SK-N-SH (cell line): ENCODE results near the gene PAPLN. TPM values are rescaled to one million over a fixed set of nuclear protein-coding genes. Genes with fewer than 3 reads are reported as not detected.

Experiments used
- CTCF ChIA-PET: fragments of 300-600, 350-600 bp; formaldehyde crosslinking; extraction: SDS; loops from one replicate; lab custom pipeline; 2021; lab: Yijun Ruan, JAX
- POLR2A ChIA-PET: fragments of 350-600 bp; sonication (Branson Sonifier 250); formaldehyde crosslinking; extraction: SDS; loops from one replicate; lab custom pipeline; 2020; ENCODE audit warnings: antibody characterized with exemption, inconsistent platforms; lab: Yijun Ruan, JAX
- DNase-seq: peaks from one replicate; pipeline ENCODE4 v3.0.0; 2012
- H2AFZ ChIP-seq: fragments of 200-600 bp; sonication (generic); 2 replicates; pipeline ENCODE4 v1.8.1; 2016; ENCODE audit warnings: antibody characterized with exemption, mild to moderate bottlenecking, low read depth
- H3F3A ChIP-seq: fragments of 200-600 bp; sonication (generic); replicated peaks from 2 replicates; pipeline ENCODE3; 2016; ENCODE audit warnings: antibody characterized with exemption, mild to moderate bottlenecking; ENCODE audit not compliant: insufficient read depth
- H3K27ac ChIP-seq, 2 experiments: fragments of 200-500 bp in 1 of 2; fragments of 200-600 bp in 1 of 2; sonication (Bioruptor generic) in 1 of 2; sonication (generic), shearing (Covaris generic) in 1 of 2; 2 replicates each; pipeline versions ENCODE4 v1.5.1 to v1.6.1; 2014 to 2016; ENCODE audit warnings: low read depth in 2 of 2, inconsistent platforms in 1 of 2, low read length in 1 of 2, mild to moderate bottlenecking in 1 of 2, mixed read lengths in 1 of 2
- H3K27me3 ChIP-seq: fragments of 200-600 bp; sonication (generic), shearing (Covaris generic); 2 replicates; pipeline ENCODE4 v1.6.1; 2016; ENCODE audit warnings: mixed run types; ENCODE audit not compliant: insufficient read depth
- H3K36me3 ChIP-seq, 2 experiments: fragments of 200-500 bp in 1 of 2; fragments of 200-600 bp in 1 of 2; sonication (Bioruptor generic) in 1 of 2; sonication (generic) in 1 of 2; replicated peaks in 1 of 2; 2 replicates each; pipeline versions ENCODE3 to v1.5.1; 2014 to 2016; ENCODE audit warnings: low read length in 1 of 2, mild to moderate bottlenecking in 1 of 2; ENCODE audit not compliant: insufficient read depth in 2 of 2, control insufficient read depth in 1 of 2
- H3K4me1 ChIP-seq, 2 experiments: fragments of 200-500 bp in 1 of 2; fragments of 200-600 bp in 1 of 2; sonication (Bioruptor generic) in 1 of 2; sonication (generic), shearing (Covaris generic) in 1 of 2; 2 replicates each; pipeline versions ENCODE4 v1.5.1 to v1.6.1; 2014 to 2016; ENCODE audit warnings: low read depth in 1 of 2, low read length in 1 of 2, mixed run types in 1 of 2; ENCODE audit not compliant: insufficient read depth in 2 of 2, control insufficient read depth in 1 of 2
- H3K4me2 ChIP-seq: fragments of 200-600 bp; sonication (generic), shearing (Covaris generic); 2 replicates; pipeline ENCODE4 v1.6.1; 2017; ENCODE audit warnings: mixed run types
- H3K4me3 ChIP-seq, 2 experiments: fragments of 200-500 bp in 1 of 2; fragments of 200-600 bp in 1 of 2; sonication (Bioruptor generic) in 1 of 2; sonication (generic), shearing (Covaris generic) in 1 of 2; 2 replicates each; pipeline versions ENCODE4 v1.5.1 to v1.8.1; 2014 to 2016; ENCODE audit warnings: low read depth in 2 of 2, inconsistent platforms in 1 of 2, low read length in 1 of 2, mild to moderate bottlenecking in 1 of 2, mixed read lengths in 1 of 2, moderate library complexity in 1 of 2
- H3K79me2 ChIP-seq: fragments of 200-600 bp; sonication (generic); 2 replicates; pipeline ENCODE4 v1.8.1; 2017; ENCODE audit warnings: mild to moderate bottlenecking; ENCODE audit not compliant: insufficient read depth
- H3K9ac ChIP-seq: fragments of 200-600 bp; sonication (generic); 2 replicates; pipeline ENCODE4 v1.6.1; 2017; ENCODE audit warnings: mixed run types
- H3K9me2 ChIP-seq: fragments of 200-600 bp; sonication (generic); 2 replicates; pipeline ENCODE4 v1.6.1; 2017; ENCODE audit warnings: mixed run types
- H3K9me3 ChIP-seq: fragments of 200-600 bp; sonication (generic); 2 replicates; pipeline ENCODE4 v1.6.1; 2017; ENCODE audit warnings: mixed run types, mild to moderate bottlenecking, moderate library complexity
- H4K20me1 ChIP-seq: fragments of 200-600 bp; sonication (generic); 2 replicates; pipeline ENCODE4 v1.6.1; 2017; ENCODE audit warnings: mild to moderate bottlenecking, mixed run types; ENCODE audit not compliant: insufficient read depth
- EP300 ChIP-seq, 2 experiments: IDR thresholded peaks; 2 replicates each; pipeline versions ENCODE4 v1.4.0 to v1.6.1; 2012; ENCODE audit warnings: borderline replicate concordance in 1 of 2, low read depth in 1 of 2, low read length in 1 of 2
- EZH2phosphoT487 ChIP-seq: fragments of 200-600 bp; sonication (generic); IDR thresholded peaks from 2 replicates; pipeline ENCODE4 v1.6.1; 2017; ENCODE audit warnings: low read depth, mixed run types, mild to moderate bottlenecking, antibody characterized with exemption, moderate library complexity, borderline replicate concordance
- FOXJ3 ChIP-seq: sonication (generic); formaldehyde crosslinking; IDR thresholded peaks from 2 replicates; pipeline ENCODE4 v1.5.1; 2020; ENCODE audit warnings: mild to moderate bottlenecking, missing genetic modification reagents
- GATA2 ChIP-seq: sonication (generic); formaldehyde crosslinking; IDR thresholded peaks from 2 replicates; pipeline ENCODE4 v1.5.0; 2020; ENCODE audit warnings: mild to moderate bottlenecking, missing genetic modification reagents
- JUND ChIP-seq: IDR thresholded peaks from 2 replicates; pipeline ENCODE4 v1.4.0; 2012
- MEF2A ChIP-seq: IDR thresholded peaks from 2 replicates; pipeline ENCODE4 v1.4.0; 2012; ENCODE audit warnings: low read depth, borderline replicate concordance
- NFIC ChIP-seq: IDR thresholded peaks from 2 replicates; pipeline ENCODE4 v1.4.0; 2012; ENCODE audit warnings: borderline replicate concordance
- RXRA ChIP-seq: IDR thresholded peaks from 2 replicates; pipeline ENCODE4 v1.4.0; 2012; ENCODE audit warnings: low read depth, mild to moderate bottlenecking, borderline replicate concordance
- TEAD4 ChIP-seq: IDR thresholded peaks from 2 replicates; pipeline ENCODE4 v1.4.0; 2012; ENCODE audit warnings: mild to moderate bottlenecking, borderline replicate concordance; ENCODE audit not compliant: insufficient read depth
- USF2 ChIP-seq: fragments of 150-350 bp; IDR thresholded peaks from 2 replicates; pipeline ENCODE4 v1.6.1; 2017; ENCODE audit warnings: antibody characterized with exemption, low read length, low read depth, borderline replicate concordance
- ZBTB33 ChIP-seq: IDR thresholded peaks from 2 replicates; pipeline ENCODE4 v1.4.0; 2012; ENCODE audit warnings: low read depth, borderline replicate concordance
- WGBS: methylation state at CpG from one replicate; pipeline ENCODE4 v1.1.6; 2017; ENCODE audit warnings: low lambda C conversion rate; 5-methylcytosine and 5-hydroxymethylcytosine counted together
- polyA plus RNA-seq, 3 experiments: library from polyadenylated mRNA; depleted of rRNA; stranded (reverse); fragments of >200 nt; gene quantifications; 2 replicates each; pipeline ENCODE4 v1.2.3, GENCODE V29; 2012

PAPLN gene
- polyA plus RNA-seq, 1 of the 3 experiments (the other 2 are of a cell fraction), result 0.13 TPM

- H3K4me1 ChIP-seq, result no peaks in the 10 kb centered on the region; a peak in 1 of 4 replicates
- no peak for TF ChIP-seq EP300 (IDR thresholded peaks at IDR 0.05; ENCODE audit: borderline replicate concordance in 1 of 2, low read depth in 1 of 2, low read length in 1 of 2)
- no peak for TF ChIP-seq GATA2
- TF ChIP-seq TEAD4, result no peak
- TF ChIP-seq JUND, result no peak
- TF ChIP-seq FOXJ3 (CRISPR knock-in tag), result no peak
- TF ChIP-seq, all 33 proteins: peak for 0
- Histone ChIP-seq H3K9me3 (no peaks in the 10 kb centered on the region), H2AFZ (no peak overlapping the region), H4K20me1 (no peaks in the 10 kb centered on the region), H3F3A (peaks cover 4% of the 10 kb centered on the region), H3K27ac (no peak overlapping the region), H3K9me2 (no peaks in the 10 kb centered on the region), H3K79me2 (no peaks in the 10 kb centered on the region), H3K27me3 (no peaks in the 10 kb centered on the region), H3K9ac (no peak overlapping the region), H3K4me3 (no peak overlapping the region), H3K4me2 (no peak overlapping the region), H3K36me3 (peaks cover 58 to 62% of the 10 kb centered on the region in 2 experiments)
- POLR2A ChIA-PET, result no interaction called here
- no peak for DNase-seq
- WGBS, result 100% methylated on average over 1 of the region's 1 CpG
- CTCF ChIA-PET, result interaction anchor here (1.2 kb wide), 1 partner anchor 14 kb away, joined by 3 read pairs; no protein-coding TSS in a partner anchor
These were observed 19.9 kb upstream of the PAPLN start for GRCh38 chr14:73217411-73217810.

GRCh38 chr14:73220061-73220460 is 17.2 kb upstream of the PAPLN start:
- Histone ChIP-seq H3K36me3 (peaks cover 34 to 51% of the 10 kb centered on the region in 2 experiments), H4K20me1 (no peaks in the 10 kb centered on the region), H3K27me3 (no peaks in the 10 kb centered on the region), H3K9me3 (no peaks in the 10 kb centered on the region), H3K4me1 (no peaks in the 10 kb centered on the region; a peak in 1 of 4 replicates), H3K27ac (no peak overlapping the region), H3K79me2 (no peaks in the 10 kb centered on the region), H2AFZ (no peak overlapping the region), H3F3A (no peaks in the 10 kb centered on the region), H3K9ac (no peak overlapping the region), H3K4me2 (no peak overlapping the region), H3K4me3 (no peak overlapping the region), H3K9me2 (no peaks in the 10 kb centered on the region)
- 96% methylated on average over 4 of the region's 4 CpGs for WGBS
- TF ChIP-seq EZH2phosphoT487 (no peak), MEF2A (no peak), USF2 (no peak), EP300 (IDR thresholded peaks at IDR 0.05; ENCODE audit: borderline replicate concordance in 1 of 2, low read depth in 1 of 2, low read length in 1 of 2) (no peak), NFIC (no peak), ZBTB33 (no peak), JUND (no peak), RXRA (no peak)
- CTCF ChIA-PET, result interaction anchor here (1.1 to 1.4 kb wide), 2 partner anchors 12 to 19 kb away, joined by 3 read pairs; no protein-coding TSS in a partner anchor
- DNase-seq, result no peak
- POLR2A ChIA-PET, result no interaction called here
